ENCODE results near the gene ZBTB16.
"Not testable (repeated sequence)": the region's sequence is repeated elsewhere in the genome, so short reads cannot be mapped to it uniquely, and the experiment has no call there.

Gene ZBTB16

DNA sequence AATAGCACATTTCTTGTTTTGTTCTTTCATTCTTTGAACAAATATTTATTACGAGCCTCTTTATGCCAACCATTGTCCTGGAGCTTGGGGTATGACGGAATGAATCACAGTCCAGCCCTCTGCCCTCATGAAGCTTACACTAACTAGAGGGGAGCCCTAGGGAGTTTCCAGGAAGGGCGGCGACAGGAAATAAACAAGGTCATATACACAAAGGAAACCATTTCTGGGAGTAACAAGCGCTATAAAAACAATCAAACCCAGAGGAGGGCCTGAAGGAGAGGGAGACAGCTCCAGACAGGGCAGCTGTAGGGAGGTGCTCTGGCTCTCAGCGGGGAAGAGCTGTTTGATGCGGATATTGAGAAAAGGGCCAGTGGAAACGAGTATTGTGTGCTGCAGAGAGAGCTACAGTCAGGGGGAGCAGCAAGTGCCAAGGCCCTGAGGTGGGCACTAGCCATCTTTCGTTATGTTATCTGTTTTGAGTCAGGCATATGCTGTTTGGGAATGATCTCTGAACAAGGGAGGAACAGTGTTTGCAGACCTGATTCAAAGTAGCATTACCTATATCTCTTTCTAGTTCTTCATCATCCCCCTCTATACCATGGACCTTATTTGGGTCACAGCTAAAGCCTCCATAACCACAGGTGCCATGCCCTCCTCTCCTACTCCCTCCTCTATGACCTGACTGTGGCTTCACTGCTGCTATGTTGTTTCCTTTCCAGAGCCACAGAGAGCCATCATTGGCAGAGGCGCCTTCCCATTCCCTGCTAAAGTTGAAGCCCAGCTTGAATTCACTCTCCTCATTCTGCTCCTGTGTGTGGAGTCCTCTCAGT, 15.3 kb upstream of the ZBTB16 start:
- DNase-seq: no peak

DNA sequence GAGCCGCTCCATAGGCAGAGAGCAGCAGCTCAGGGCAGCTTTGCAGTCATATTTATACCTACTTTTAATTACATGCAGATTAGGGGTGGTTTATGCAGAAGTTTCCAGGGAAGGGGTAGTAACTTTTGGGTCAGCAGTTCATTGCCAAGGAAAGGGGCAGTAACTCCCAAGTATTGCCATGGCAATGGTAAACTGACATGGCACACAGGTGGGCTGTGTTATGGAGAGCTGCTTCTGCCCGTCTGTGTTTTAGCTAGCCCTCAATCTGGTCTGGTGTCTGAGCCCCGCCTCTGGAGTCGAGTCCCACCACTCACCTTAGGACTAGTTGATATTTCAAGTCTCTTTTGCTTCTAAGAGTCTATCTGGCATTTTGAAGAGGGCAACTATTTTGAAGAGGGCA, 12.2 kb upstream of the ZBTB16 start:
- no peak for DNase-seq

DNA sequence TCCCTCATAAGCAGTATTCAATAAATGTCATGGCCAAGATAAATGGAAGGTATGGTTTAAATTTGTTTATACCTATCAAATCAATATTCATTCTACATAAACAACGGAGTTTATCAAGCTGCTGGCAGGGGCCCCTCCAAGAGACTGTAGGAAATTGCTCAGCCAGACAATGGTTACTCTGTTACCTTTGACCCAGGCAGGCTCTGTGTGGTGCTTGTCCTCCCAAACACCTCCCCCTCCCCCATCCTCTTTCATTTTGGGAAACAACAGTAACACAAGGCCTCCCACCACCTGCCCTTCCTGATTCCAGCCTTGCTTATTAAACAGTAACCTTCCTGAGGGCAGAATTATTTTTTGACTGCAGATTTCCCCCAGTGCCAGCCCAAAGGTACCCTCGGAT, 10.5 kb upstream of the ZBTB16 start:
- DNase-seq: no peak

DNA sequence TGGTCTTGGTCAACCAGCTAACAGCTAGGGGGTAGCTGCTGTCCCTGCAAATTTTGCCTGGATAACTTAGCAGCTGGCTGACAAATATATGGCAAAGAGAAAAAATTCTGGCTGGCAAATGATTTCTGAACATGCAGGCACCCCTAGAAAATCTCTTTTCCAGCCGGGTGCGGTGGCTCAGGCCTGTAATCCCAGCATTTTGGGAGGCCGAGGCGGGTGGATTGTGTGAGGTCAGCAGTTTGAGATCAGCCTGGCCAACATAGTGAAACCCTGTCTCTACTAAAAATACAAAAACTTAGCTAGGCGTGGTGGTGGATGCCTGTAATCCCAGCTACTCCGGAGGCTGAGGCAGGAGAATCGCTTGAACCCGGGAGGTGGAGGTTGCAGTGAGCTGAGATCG, 9.7 kb upstream of the ZBTB16 start:
- not testable (repeated sequence) for DNase-seq

DNA sequence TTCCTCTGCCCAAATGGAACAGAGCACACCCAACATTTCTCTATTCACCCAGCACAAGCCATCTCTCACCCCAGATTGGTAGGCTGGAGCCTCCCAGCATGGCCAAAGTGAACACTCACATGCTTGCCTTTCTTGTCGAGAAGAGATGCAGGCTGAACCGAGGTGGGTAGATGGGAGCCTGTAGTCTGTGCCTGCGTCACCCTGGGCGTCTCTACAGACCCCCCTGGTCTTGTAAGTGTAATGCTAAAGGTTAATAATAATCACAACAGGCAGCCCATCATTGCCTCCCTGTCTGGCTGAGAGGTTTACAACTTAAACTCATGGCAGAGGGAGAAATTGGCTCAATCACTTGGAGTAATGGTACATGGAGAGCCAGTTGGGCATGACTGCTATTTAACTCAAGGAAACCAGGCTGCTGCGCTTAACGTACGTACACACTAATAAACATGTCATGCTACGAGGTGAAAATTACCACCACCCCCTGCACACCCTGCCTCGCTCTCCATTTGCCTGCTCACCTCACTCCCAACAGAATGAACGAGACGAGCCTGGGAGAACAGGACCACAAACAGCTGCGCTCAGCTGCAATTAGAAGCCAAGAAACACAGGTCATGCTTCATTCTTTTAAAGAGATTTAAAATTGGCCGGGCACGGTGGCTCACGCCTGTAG, 9.1 kb upstream of the ZBTB16 start:
- DNase-seq: no peak

DNA sequence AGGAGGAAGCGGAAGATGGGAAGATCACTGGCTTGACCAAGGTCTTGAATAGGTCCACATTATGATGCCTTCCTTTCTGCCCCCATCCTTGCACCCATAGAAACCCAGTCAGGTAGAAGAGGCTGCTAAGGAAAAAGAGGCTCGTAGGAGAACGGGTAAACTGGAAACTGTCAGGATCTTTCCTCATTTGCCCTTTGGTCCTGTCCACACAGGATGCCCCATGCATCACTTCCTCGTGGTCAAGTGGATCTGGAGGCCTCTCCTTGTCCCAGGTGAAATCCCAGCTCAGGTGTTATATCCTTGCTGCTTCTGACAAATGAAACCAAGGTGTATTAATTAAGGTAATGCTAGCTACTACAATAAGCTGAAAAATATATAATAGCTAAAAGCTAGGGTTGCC, 8.0 kb upstream of the ZBTB16 start:
- DNase-seq: no peak

DNA sequence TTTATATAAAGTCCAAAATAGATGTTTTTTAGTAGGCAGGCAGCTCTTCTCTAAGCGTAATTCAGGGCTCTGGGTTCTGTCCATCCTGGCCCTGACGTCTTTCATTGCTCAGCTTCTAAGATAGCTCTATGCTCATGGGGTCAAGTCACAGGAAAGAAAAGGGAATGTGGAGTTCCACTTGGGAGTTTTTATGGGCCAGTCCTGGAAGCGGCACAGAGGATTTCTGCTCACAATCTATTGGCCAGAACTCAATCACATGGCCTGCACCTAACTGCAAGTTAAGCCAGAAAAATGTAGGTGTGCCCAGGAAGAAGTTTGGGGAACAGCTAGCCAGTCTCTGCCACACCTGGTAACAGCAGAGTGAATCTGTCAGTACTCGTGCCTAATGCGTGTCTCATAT, 7.4 kb upstream of the ZBTB16 start:
- DNase-seq: no peak

DNA sequence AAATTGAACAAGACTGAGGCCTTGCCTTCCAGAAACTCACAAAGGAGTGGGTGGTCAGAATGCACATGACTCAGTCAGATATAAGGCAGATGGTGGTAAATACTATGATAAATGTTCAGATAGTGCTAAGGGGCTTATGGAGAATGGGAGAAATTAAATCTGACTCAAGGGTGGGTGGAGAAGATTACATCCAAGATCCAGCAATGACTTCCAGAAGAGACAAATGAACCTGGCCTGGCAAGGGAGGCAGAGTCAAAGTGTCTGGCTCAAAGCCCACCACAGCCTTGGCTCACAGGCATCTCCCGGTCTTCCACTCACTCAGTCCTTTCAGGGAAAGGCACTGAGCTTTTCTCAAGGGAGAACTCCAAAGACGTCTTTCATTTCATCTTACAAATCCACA, 6.1 kb upstream of the ZBTB16 start:
- no peak for DNase-seq

DNA sequence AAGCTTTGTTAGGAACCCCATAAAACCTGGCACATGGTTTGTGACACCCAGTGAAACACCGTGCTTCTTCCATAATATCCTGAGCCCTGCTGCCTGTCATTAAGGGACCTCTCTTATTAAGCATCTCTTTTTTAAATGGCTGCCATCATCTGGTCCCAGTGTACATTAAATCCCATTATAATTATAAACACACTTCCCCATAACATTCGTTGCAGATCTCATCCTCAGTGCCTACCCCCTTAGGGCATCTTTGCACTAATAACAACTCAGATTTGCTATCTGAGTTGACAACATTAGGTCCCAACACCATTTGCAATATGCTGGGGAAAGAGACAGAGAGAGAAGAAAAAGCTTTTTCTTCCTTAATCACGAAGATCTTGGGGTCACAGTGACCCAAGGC, 4.7 kb upstream of the ZBTB16 start:
- DNase-seq: no peak

DNA sequence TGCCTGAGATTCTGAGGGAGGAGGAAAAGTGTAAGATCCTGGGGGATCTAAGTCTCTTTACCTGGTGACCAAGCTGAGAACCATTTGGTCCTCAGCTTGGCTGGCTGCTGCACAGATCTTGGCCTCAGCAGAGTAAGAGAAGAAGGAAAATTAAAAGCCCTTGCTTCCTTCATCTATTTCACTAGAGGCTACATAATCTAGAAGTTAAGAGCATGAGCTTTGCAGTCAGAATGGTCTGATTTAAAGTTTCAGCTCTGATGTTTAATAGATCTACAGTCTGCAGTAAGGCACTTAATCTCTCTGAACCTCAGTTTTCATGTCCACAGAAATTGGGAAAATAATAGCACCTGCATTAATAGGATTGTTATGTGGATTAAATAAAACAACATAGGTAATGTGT, 3.1 kb upstream of the ZBTB16 start:
- DNase-seq: no peak

DNA sequence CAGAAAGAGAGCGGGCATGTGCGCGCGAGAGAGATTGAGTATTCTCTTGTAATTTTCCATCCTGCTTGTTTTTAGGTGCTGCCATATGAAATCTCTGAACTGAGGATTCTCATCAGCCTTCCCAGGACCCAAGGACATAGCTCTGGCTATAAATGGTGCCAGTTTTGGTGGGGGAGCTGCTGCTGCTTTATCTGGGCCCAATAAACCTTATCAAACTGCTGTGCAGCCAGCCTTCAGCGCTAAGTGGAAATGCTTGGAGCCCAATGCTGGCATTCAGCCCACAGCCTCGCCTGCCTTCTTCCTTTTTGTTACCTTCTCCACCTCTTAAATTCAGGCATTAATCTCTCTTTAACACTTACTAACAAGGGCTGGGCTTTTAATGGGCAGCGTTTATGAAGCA, 2.4 kb upstream of the ZBTB16 start:
- DNase-seq: no peak

DNA sequence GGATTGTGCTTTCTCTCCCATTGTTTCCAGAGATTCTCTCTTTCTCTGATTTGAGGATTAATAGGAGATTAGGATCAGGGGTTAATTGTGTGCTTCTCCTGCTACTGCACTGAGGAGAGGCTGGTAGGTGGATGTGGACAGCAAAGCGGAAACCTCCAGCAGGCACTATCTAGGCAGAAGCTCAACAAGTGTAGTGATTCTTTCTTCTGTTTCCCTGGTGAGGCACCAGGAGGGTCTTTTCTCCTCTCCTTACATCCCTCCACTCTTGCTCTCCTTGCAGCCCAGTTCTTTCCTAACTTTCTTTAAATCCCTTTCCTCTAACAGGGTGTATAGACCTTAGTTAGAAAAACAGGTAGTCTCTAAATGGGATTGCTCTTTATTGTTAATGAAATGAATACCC, 1.9 kb upstream of the ZBTB16 start:
- DNase-seq: no peak

DNA sequence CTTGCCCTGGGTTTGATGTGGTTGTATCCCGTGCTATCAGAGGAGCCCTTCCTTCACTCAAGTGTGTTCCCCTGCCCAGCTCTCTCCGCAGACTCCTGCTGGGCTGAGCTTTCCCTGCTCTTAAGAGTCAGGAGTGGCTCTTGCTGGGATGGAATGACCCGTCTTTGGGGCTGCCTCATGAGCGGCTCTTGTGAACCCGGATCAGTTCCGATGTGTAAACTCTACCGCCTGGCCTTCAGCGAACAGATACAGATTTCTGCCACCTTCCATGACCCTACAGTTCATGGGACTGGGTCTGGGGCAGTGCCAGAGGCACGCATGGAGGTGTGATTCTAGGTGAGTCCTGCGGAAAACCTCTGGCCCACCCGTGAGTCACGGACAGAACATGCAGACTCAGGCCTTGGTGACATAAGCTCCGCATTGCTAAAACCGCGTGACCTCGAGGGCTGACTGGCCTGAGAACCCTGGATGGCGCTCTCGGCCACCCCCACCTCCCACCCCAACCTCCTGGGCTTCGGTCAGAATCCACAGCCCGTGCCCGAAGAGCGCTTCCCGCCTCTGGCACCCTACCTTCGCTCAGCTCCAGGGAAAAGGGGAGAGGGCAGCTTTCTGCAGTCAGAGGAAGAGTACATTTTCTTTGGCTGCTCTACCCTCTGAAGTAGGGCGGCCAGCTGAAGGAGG, 1.3 kb upstream of the ZBTB16 start:
- DNase-seq: no peak

DNA sequence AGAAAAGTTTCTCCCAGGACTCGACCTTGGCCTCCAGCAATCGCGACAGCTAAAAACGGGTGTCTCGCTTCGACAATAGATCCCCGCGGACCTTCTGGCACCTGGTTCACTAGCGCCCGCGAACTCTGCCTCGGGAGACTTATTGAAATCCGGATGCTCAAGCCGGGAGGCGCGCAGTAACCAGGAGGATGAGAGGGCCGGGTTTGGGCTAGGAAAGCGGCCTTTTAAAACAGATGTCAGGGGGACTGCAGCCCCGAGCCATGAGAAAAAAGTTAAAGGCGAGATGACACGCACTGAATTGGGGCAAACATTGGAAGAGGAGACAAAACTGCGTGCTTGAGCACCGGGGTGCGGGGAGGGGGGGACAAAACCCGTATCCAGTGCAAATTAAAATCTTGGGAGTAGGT, 637 bp upstream of the ZBTB16 start:
- DNase-seq: no peak

DNA sequence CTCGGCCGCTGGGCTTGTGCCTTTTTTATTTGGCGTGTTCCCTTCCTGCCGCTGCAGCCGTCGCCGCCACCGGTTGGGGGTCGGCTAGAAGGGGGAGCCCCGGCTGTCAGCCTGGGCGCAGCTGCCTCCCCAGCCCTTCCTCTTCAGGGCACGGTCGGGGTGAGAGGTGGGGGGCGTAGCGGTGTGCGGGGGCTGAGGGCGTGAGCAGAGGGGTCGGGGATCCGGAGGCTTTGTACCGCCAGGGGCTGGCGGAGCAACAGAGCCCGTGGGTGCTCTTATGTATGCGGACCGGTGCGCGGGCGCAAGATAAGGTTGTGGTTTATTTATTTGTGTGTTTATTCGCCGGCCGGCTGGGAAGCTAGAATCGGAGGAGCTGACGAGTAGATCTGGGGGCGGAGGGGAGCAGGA, 477 bp downstream of the ZBTB16 start:
- DNase-seq: no peak

DNA sequence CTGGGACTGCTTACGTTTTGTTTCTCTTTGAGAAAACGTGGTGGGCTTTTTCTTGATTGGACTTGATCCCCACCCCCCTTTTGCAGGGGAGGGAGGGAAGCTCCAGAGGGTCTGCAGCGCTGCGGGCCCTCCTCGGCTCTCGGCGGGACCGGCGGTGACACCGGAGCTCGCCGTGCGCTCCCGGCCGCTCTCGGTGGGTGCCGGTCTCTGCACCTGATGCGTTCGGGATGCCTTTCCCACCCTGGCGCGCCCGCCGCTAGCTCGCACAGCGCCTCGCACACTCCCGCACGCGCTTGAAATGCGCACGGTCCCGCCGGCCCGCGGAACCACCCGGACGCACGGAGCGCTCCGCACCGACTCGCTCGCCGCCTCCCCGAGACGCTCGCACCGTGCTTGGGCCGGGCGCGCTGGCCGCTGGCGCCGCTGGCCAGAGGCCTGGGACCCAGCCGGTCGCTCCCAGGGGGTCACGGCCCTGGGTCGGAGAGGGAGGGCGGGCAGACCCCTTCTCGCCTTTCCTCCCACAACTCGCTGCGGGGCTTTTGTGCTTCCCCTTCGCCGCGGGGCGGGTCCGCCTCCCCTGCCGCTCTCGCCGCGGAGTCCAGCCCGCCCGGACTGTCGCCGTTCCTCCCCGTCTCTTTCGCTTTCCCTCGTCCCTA, 1.0 kb downstream of the ZBTB16 start:
- no peak for DNase-seq

DNA sequence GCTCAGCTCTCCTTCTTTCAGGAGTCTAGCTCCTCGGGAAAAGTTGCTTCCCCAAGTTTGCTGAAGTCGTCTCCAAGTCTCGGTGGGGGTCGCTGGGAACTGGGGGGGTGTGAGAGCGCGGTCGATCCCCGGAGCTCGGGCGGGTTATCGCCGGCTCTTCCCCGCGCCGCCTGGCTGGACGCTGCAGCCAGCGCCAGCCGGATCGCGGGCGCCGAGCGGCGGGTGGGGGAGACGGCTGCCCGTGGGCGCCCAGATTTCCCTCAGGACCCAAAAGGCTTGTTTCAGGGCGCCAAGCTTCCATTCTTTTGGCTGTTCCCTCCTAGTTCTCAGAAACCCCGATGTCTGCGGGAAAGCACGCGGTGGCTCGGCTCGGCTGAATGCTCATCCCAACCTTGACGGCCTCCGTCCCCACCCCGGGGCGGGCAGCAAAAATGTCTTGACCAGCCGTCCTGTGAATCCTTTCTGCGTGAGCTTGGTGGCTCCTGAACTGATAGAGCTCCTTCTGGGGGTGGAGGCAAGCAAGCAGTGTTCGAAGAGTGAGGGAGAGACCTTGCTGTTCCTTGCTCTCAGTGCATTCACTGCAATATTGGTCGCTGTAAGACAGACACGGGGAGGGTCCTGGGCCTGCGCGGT, 1.7 kb downstream of the ZBTB16 start:
- DNase-seq: no peak

DNA sequence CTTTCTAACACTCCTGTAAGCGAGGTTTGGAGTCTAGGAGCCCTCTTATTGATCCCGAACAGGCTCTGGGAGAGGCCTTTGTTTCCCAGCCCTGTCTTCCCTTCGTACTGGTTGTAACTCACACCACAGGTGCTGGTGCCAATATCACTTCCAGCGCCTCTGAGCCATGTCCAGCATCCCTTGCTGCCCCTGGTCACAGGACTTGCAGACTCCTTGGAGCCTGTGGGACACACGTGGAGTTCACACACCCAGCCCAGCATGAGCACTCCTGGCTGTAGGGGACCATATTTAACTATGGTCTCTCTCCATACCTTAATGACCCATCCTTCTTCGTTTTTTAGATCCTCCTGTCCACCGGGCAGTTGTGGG, 2.2 kb downstream of the ZBTB16 start:
- no peak for DNase-seq

DNA sequence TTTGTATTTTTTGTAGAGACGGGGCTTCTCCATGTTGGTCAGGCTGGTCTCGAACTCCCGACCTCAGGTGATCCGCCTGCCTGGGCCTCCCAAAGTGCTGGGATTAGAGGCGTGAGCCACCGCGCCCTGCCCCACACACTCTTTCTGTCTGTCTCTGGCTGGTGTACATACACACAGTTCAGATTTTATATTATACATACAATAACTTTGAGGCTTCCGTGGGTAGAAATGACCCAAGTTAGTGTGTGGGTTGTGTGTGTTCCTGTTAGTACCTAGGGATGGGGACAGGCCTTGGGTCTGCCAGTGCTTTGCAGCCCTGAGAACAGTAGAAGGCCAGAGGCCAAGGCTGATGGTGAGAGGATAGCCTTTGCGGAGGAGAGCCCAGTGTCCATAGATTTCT, 2.8 kb downstream of the ZBTB16 start:
- DNase-seq: no peak

DNA sequence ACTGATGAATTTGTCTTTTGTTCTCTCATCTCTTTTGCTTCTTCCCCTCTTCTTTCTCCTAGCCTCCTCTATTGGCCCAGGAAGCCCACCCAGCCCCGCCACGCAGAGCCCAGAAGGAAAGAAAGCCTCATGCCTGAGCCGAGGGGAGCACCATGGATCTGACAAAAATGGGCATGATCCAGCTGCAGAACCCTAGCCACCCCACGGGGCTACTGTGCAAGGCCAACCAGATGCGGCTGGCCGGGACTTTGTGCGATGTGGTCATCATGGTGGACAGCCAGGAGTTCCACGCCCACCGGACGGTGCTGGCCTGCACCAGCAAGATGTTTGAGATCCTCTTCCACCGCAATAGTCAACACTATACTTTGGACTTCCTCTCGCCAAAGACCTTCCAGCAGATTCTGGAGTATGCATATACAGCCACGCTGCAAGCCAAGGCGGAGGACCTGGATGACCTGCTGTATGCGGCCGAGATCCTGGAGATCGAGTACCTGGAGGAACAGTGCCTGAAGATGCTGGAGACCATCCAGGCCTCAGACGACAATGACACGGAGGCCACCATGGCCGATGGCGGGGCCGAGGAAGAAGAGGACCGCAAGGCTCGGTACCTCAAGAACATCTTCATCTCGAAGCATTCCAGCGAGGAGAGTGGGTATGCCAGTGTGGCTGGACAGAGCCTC, 3.8 kb downstream of the ZBTB16 start:
- DNase-seq: no peak

DNA sequence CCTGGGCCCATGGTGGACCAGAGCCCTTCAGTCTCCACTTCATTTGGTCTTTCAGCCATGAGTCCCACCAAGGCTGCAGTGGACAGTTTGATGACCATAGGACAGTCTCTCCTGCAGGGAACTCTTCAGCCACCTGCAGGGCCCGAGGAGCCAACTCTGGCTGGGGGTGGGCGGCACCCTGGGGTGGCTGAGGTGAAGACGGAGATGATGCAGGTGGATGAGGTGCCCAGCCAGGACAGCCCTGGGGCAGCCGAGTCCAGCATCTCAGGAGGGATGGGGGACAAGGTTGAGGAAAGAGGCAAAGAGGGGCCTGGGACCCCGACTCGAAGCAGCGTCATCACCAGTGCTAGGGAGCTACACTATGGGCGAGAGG, 4.3 kb downstream of the ZBTB16 start:
- no peak for DNase-seq

DNA sequence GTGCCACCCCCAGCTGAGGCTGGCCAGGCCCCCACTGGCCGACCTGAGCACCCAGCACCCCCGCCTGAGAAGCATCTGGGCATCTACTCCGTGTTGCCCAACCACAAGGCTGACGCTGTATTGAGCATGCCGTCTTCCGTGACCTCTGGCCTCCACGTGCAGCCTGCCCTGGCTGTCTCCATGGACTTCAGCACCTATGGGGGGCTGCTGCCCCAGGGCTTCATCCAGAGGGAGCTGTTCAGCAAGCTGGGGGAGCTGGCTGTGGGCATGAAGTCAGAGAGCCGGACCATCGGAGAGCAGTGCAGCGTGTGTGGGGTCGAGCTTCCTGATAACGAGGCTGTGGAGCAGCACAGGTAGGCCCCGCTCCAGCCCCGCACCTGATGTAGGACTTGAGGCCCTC, 4.7 kb downstream of the ZBTB16 start:
- no peak for DNase-seq

DNA sequence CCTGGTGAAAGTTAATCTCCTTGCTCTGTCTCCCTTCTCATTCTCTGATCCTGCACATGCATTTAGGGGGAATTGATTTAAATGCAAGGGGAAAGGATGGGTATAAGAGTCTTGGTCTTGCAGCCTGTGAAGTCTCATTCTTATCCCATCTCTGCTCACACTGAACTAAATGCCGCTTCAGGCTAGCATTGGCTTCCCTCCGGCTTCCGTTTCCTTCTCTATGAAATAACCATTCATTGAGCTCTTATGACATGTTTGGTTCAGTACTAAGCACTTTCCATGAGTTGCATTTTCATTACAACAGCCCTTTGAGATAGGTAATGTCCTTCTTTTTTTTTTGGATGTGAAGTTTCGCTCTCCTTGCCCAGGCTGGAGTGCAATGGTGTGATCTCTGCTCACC, 5.6 kb downstream of the ZBTB16 start:
- DNase-seq: no peak

Measured in activated effector memory CD4-positive, alpha-beta T cell treated with Interleukin-2 at 50 U/mL for 16 hours (primary cell).